K562 (cell line): ENCODE data around the gene NT5C2. TPM values are rescaled to one million over a fixed set of nuclear protein-coding genes. Genes with fewer than 3 reads are reported as not detected.

Experiments used
- HDAC2 ChIP-seq: fragments of 450-650 bp; IDR thresholded peaks from 2 replicates; pipeline ENCODE4 v1.6.1; 2016; ENCODE audit warnings: mild to moderate bottlenecking
- HIVEP1 ChIP-seq: fragments of 250-450 bp; sonication (Bioruptor Pico); IDR thresholded peaks from 2 replicates; pipeline ENCODE4 v1.4.0; 2020; ENCODE audit warnings: mild to moderate bottlenecking
- ID3 ChIP-seq, 2 experiments: fragments of 250-450 bp in 1 of 2; fragments of 450-650 bp in 1 of 2; sonication (Bioruptor Pico) in 1 of 2; IDR thresholded peaks; 2 replicates each; pipeline versions ENCODE4 v1.6.1 to v1.8.0; 2016 to 2021; ENCODE audit warnings: mild to moderate bottlenecking in 2 of 2, moderate library complexity in 2 of 2, missing compliant biosample characterization in 1 of 2, missing genetic modification characterization in 1 of 2
- ILF3 ChIP-seq: fragments of 450-650 bp; IDR thresholded peaks from 2 replicates; pipeline ENCODE4 v1.6.1; 2018; ENCODE audit warnings: antibody characterized with exemption, mild to moderate bottlenecking, moderate library complexity, borderline replicate concordance
- MYC ChIP-seq, 2 experiments: fragments of 250-450 bp in 1 of 2; sonication (Bioruptor Pico) in 1 of 2; IDR thresholded peaks; 2 replicates each; pipeline versions ENCODE4 v1.5.1 to v1.6.1; 2012 to 2021; ENCODE audit warnings: low read depth in 2 of 2, borderline replicate concordance in 1 of 2, improper control_type of control experiment in 1 of 2, low read length in 1 of 2, mild to moderate bottlenecking in 1 of 2, moderate library complexity in 1 of 2
- NFE2L1 ChIP-seq: fragments of 450-650 bp; IDR thresholded peaks from 2 replicates; pipeline ENCODE4 v1.6.1; 2016; ENCODE audit warnings: missing genetic modification characterization, low read depth, mild to moderate bottlenecking, missing compliant biosample characterization, moderate library complexity, borderline replicate concordance
- NR1H2 ChIP-seq: sonication (generic); formaldehyde crosslinking; IDR thresholded peaks from 2 replicates; pipeline ENCODE4 v1.4.0; 2020; ENCODE audit warnings: mild to moderate bottlenecking, missing genetic modification reagents
- OTX1 ChIP-seq: fragments of 450-650 bp; formaldehyde crosslinking; IDR thresholded peaks from 2 replicates; pipeline ENCODE4 v1.4.0; 2022; ENCODE audit warnings: mild to moderate bottlenecking
- POLR2AphosphoS5 ChIP-seq: IDR thresholded peaks from 2 replicates; pipeline ENCODE4 v1.6.1; 2011; ENCODE audit warnings: mild to moderate bottlenecking, low read depth, low read length, moderate library complexity; ENCODE audit not compliant: control insufficient read depth, insufficient read depth
- PPARD ChIP-seq: fragments of 250-450 bp; sonication (Bioruptor Pico); IDR thresholded peaks from 2 replicates; pipeline ENCODE4 v1.8.0; 2022; ENCODE audit warnings: inconsistent platforms, mild to moderate bottlenecking, moderate library complexity
- ZNF699 ChIP-seq: fragments of 250-450 bp; sonication (Bioruptor Pico); IDR thresholded peaks from 2 replicates; pipeline ENCODE4 v1.8.0; 2021; ENCODE audit warnings: mild to moderate bottlenecking, moderate library complexity; ENCODE audit not compliant: insufficient replicate concordance
- polyA plus RNA-seq, 8 experiments: library from polyadenylated mRNA; depleted of rRNA in 4 of 8; stranded (reverse) in 5 of 8; unstranded in 3 of 8; fragments of >200 nt; fragmentation: Nextera tagmentation in 2 of 8; fragmentation: Illumina TruSeq in 1 of 8; extraction: Ambion mirVana in 2 of 8; extraction: Trizol in 1 of 8; gene quantifications; 2 replicates each; pipeline versions ENCODE4 v1.2.1 to v1.2.3, GENCODE V29; 2011 to 2014; ENCODE audit warnings: inconsistent platforms in 1 of 8, missing spikeins in 1 of 8
- total RNA-seq, 7 experiments: library from RNA; depleted of rRNA in 6 of 7; stranded (reverse); fragments of >200 nt in 6 of 7; fragmentation: Illumina TruSeq in 2 of 7; extraction: Trizol in 2 of 7; gene quantifications; 2 replicates each; pipeline versions ENCODE4 v1.2.1 to v1.2.3, GENCODE V29; 2011 to 2021; ENCODE audit warnings: low replicate concordance in 1 of 7
- TF ChIP-seq, protein P1 (sequence below), 2 experiments: fragments of 450-650 bp; formaldehyde crosslinking in 1 of 2; IDR thresholded peaks; 2 replicates each; pipeline versions ENCODE4 v1.4.0 to v1.6.1; 2014 to 2020; ENCODE audit warnings: mild to moderate bottlenecking in 2 of 2, borderline replicate concordance in 1 of 2, low read depth in 1 of 2
- TF ChIP-seq, protein P2 (sequence below): fragments of 250-450 bp; sonication (Bioruptor Pico); IDR thresholded peaks from 2 replicates; pipeline ENCODE4 v1.4.0; 2020; ENCODE audit warnings: mild to moderate bottlenecking, moderate library complexity
- TF ChIP-seq, protein P3 (sequence below): IDR thresholded peaks from 2 replicates; pipeline ENCODE4 v1.6.1; 2014; ENCODE audit warnings: antibody characterized with exemption

NT5C2 gene
- total and polyA plus RNA-seq, 9 of the 15 experiments (the other 6 are each of a cell fraction or from before 2014, with no cell fraction given) = 11.3 to 45.2 (median 27.7) TPM

- TF ChIP-seq MYC (IDR thresholded peaks at IDR 0.05; ENCODE audit: low read depth, low read length) (no peak), MYC (CRISPR knock-in tag; IDR thresholded peaks at IDR 0.05; ENCODE audit: borderline replicate concordance, low read depth) (no peak), PPARD (CRISPR knock-in tag) (no peak), NR1H2 (CRISPR knock-in tag) (no peak; the same call in 1 of the 2 replicates), HDAC2 (no peak), NFE2L1 (tag) (no peak), ID3 (CRISPR knock-in tag; IDR thresholded peaks at IDR 0.05) (no peak), ID3 (tag; IDR thresholded peaks at IDR 0.05) (peak; percentile 23; the same call in 1 of the 2 replicates), ZNF699 (CRISPR knock-in tag) (no peak), ILF3 (no peak), OTX1 (no peak), POLR2AphosphoS5 (no peak), HIVEP1 (CRISPR knock-in tag) (no peak)
- TF ChIP-seq, protein P1, sequence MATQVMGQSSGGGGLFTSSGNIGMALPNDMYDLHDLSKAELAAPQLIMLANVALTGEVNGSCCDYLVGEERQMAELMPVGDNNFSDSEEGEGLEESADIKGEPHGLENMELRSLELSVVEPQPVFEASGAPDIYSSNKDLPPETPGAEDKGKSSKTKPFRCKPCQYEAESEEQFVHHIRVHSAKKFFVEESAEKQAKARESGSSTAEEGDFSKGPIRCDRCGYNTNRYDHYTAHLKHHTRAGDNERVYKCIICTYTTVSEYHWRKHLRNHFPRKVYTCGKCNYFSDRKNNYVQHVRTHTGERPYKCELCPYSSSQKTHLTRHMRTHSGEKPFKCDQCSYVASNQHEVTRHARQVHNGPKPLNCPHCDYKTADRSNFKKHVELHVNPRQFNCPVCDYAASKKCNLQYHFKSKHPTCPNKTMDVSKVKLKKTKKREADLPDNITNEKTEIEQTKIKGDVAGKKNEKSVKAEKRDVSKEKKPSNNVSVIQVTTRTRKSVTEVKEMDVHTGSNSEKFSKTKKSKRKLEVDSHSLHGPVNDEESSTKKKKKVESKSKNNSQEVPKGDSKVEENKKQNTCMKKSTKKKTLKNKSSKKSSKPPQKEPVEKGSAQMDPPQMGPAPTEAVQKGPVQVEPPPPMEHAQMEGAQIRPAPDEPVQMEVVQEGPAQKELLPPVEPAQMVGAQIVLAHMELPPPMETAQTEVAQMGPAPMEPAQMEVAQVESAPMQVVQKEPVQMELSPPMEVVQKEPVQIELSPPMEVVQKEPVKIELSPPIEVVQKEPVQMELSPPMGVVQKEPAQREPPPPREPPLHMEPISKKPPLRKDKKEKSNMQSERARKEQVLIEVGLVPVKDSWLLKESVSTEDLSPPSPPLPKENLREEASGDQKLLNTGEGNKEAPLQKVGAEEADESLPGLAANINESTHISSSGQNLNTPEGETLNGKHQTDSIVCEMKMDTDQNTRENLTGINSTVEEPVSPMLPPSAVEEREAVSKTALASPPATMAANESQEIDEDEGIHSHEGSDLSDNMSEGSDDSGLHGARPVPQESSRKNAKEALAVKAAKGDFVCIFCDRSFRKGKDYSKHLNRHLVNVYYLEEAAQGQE (IDR thresholded peaks at IDR 0.05; ENCODE audit: borderline replicate concordance) = peak; percentile 29; the same call in 1 of the 2 replicates
- TF ChIP-seq, protein P1 (CRISPR knock-in tag; IDR thresholded peaks at IDR 0.05; ENCODE audit: low read depth) = no peak
- TF ChIP-seq, protein P2, sequence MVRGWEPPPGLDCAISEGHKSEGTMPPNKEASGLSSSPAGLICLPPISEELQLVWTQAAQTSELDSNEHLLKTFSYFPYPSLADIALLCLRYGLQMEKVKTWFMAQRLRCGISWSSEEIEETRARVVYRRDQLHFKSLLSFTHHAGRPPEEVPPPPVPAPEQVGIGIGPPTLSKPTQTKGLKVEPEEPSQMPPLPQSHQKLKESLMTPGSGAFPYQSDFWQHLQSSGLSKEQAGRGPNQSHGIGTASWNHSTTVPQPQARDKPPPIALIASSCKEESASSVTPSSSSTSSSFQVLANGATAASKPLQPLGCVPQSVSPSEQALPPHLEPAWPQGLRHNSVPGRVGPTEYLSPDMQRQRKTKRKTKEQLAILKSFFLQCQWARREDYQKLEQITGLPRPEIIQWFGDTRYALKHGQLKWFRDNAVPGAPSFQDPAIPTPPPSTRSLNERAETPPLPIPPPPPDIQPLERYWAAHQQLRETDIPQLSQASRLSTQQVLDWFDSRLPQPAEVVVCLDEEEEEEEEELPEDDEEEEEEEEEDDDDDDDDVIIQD (CRISPR knock-in tag) = no peak
- TF ChIP-seq, protein P3, sequence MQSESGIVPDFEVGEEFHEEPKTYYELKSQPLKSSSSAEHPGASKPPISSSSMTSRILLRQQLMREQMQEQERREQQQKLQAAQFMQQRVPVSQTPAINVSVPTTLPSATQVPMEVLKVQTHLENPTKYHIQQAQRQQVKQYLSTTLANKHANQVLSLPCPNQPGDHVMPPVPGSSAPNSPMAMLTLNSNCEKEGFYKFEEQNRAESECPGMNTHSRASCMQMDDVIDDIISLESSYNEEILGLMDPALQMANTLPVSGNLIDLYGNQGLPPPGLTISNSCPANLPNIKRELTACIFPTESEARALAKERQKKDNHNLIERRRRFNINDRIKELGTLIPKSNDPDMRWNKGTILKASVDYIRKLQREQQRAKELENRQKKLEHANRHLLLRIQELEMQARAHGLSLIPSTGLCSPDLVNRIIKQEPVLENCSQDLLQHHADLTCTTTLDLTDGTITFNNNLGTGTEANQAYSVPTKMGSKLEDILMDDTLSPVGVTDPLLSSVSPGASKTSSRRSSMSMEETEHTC = no peak
These were observed 493 bp downstream of the NT5C2 start (continued) for GRCh38 chr10:103192451-103193106.
